HCT116 (cell line): ENCODE data around the gene PRKG1. TPM values are rescaled to one million over a fixed set of nuclear protein-coding genes. Genes with fewer than 3 reads are reported as not detected.

Source experiments
- ATAC-seq: fragments of 200-7000 bp; cut with Tn5 transposase; 2 replicates; pipeline ENCODE4 v1.9.1; 2020; ENCODE audit warnings: mild to moderate bottlenecking, moderate library complexity
- BruUV-seq: library from RNA; stranded (reverse); fragments of 400-500 nt; replicated peaks from 2 replicates; lab custom pipeline; 2021; lab: Mats Ljungman, UMichigan
- CTCF ChIA-PET: fragments of 300-600 bp; sonication (Branson Sonifier 250); formaldehyde crosslinking; loops from one replicate; lab custom pipeline; 2021; ENCODE audit warnings: antibody characterized with exemption; lab: Charles Lee
- POLR2A ChIA-PET: fragments of 300-600, 350-600 bp; sonication (Branson Sonifier 250); formaldehyde crosslinking; loops from one replicate; lab custom pipeline; 2021; ENCODE audit warnings: antibody characterized with exemption; lab: Charles Lee
- RAD21 ChIA-PET, 2 experiments: fragments of 300-600 bp; sonication (Branson Sonifier 250); formaldehyde crosslinking; loops; one replicate each; lab custom pipeline; 2023; ENCODE audit warnings: low total read pairs in 2 of 2; ENCODE audit not compliant: uncharacterized antibody in 2 of 2, unreplicated experiment in 2 of 2, low non-redundant PET in 1 of 2; lab: Charles Lee
- DNase-seq: peaks from one replicate; pipeline ENCODE4 v3.0.0-alpha.2; 2010; ENCODE audit warnings: low read depth, low spot score
- H2AFZ ChIP-seq: fragments of 200-600 bp; shearing (Covaris generic), sonication (generic); 2 replicates; pipeline ENCODE4 v1.6.1; 2017; ENCODE audit warnings: low read depth, mixed run types, mixed read lengths, antibody characterized with exemption, low read length; ENCODE audit not compliant: poor library complexity, severe bottlenecking
- H3K27ac ChIP-seq: 2 replicates; pipeline ENCODE4 v1.5.1; 2012; ENCODE audit warnings: low read depth, low read length
- H3K27me3 ChIP-seq: fragments of 200-600 bp; sonication (generic); 2 replicates; pipeline ENCODE4 v1.6.1; 2016; ENCODE audit warnings: mixed run types, low read length, mixed read lengths; ENCODE audit not compliant: insufficient read depth
- H3K36me3 ChIP-seq, 2 experiments: fragments of 200-500 bp in 1 of 2; fragments of 200-600 bp in 1 of 2; sonication (Bioruptor generic) in 1 of 2; sonication (generic) in 1 of 2; 2 replicates each; pipeline versions ENCODE4 v1.5.1 to v1.6.1; 2014 to 2016; ENCODE audit warnings: low read length in 2 of 2, inconsistent platforms in 1 of 2, mixed read lengths in 1 of 2, mixed run types in 1 of 2; ENCODE audit not compliant: insufficient read depth in 2 of 2, control insufficient read depth in 1 of 2
- H3K4me1 ChIP-seq, 2 experiments: fragments of 200-600 bp in 1 of 2; sonication (generic) in 1 of 2; 2 replicates each; pipeline versions ENCODE4 v1.5.1 to v1.6.1; 2012 to 2017; ENCODE audit warnings: low read length in 2 of 2, inconsistent platforms in 1 of 2, mild to moderate bottlenecking in 1 of 2, mixed read lengths in 1 of 2, mixed run types in 1 of 2, moderate library complexity in 1 of 2; ENCODE audit not compliant: insufficient read depth in 2 of 2, control insufficient read depth in 1 of 2
- H3K4me2 ChIP-seq: fragments of 200-600 bp; sonication (generic); 2 replicates; pipeline ENCODE4 v1.6.1; 2017; ENCODE audit warnings: mixed run types, low read length, mixed read lengths
- H3K4me3 ChIP-seq, 2 experiments: fragments of 200-600 bp in 1 of 2; sonication (generic) in 1 of 2; replicated peaks in 1 of 2; 2 replicates each; pipeline ENCODE4 v1.5.1; 2011 to 2016; ENCODE audit warnings: low read length in 2 of 2, control low read depth in 1 of 2, low read depth in 1 of 2, mild to moderate bottlenecking in 1 of 2, mixed read lengths in 1 of 2, mixed run types in 1 of 2
- H3K79me2 ChIP-seq: fragments of 200-600 bp; sonication (generic); 2 replicates; pipeline ENCODE4 v1.6.1; 2017; ENCODE audit warnings: mild to moderate bottlenecking, mixed run types, low read length, moderate library complexity, mixed read lengths; ENCODE audit not compliant: insufficient read depth
- H3K9ac ChIP-seq: fragments of 200-600 bp; sonication (generic); 2 replicates; pipeline ENCODE4 v1.6.1; 2016; ENCODE audit warnings: low read length, mixed read lengths
- H3K9me2 ChIP-seq: fragments of 200-600 bp; sonication (generic), shearing (Covaris generic); 2 replicates; pipeline ENCODE4 v1.6.1; 2017; ENCODE audit warnings: mixed run types, mild to moderate bottlenecking, moderate library complexity; ENCODE audit not compliant: insufficient read depth
- H3K9me3 ChIP-seq, 2 experiments: fragments of 200-500 bp in 1 of 2; fragments of 200-600 bp in 1 of 2; sonication (Bioruptor generic) in 1 of 2; sonication (generic) in 1 of 2; 2 replicates each; pipeline ENCODE4 v1.6.1; 2014 to 2017; ENCODE audit warnings: low read length in 2 of 2, mixed read lengths in 2 of 2, inconsistent platforms in 1 of 2, low read depth in 1 of 2, mild to moderate bottlenecking in 1 of 2, mixed run types in 1 of 2, moderate library complexity in 1 of 2; ENCODE audit not compliant: control insufficient read depth in 1 of 2, insufficient read depth in 1 of 2
- H4K20me1 ChIP-seq: fragments of 200-600 bp; sonication (generic), shearing (Covaris generic); 2 replicates; pipeline ENCODE4 v1.6.1; 2017; ENCODE audit warnings: mixed run types, mild to moderate bottlenecking, moderate library complexity; ENCODE audit not compliant: insufficient read depth
- CEBPB ChIP-seq: IDR thresholded peaks from 2 replicates; pipeline ENCODE4 v1.6.1; 2012; ENCODE audit warnings: low read depth
- ELF1 ChIP-seq: IDR thresholded peaks from 2 replicates; pipeline ENCODE4 v1.6.1; 2012; ENCODE audit warnings: low read depth, borderline replicate concordance
- POLR2A ChIP-seq: IDR thresholded peaks from 2 replicates; pipeline ENCODE4 v1.7.0; 2011; ENCODE audit warnings: borderline replicate concordance; ENCODE audit not compliant: insufficient read depth, insufficient read length; ENCODE audit errors: extremely low read depth
- POLR2AphosphoS5 ChIP-seq: IDR thresholded peaks from 2 replicates; pipeline ENCODE4 v1.6.1; 2011; ENCODE audit warnings: mild to moderate bottlenecking, low read depth, low read length, moderate library complexity
- SP1 ChIP-seq: IDR thresholded peaks from 2 replicates; pipeline ENCODE4 v1.6.1; 2012; ENCODE audit warnings: low read depth
- intact Hi-C: fragments of 100-400 bp; cut with micrococcal nuclease; formaldehyde crosslinking; loops from 2 replicates; pipeline ENCODE4 v1.10.0; 2022
- total RNA-seq: library from RNA; stranded (reverse); gene quantifications from one replicate; pipeline ENCODE4 v1.2.1, GENCODE V29; 2021; ENCODE audit not compliant: unreplicated experiment
- TF ChIP-seq, protein P1 (sequence below): IDR thresholded peaks from 2 replicates; pipeline ENCODE4 v1.6.1; 2012; ENCODE audit warnings: low read depth
- TF ChIP-seq, protein P2 (sequence below): IDR thresholded peaks from 2 replicates; pipeline ENCODE4 v1.6.1; 2012

The PRKG1 gene
- total RNA-seq, 1 experiment from 2014 or later: 1.4 TPM

DNA sequence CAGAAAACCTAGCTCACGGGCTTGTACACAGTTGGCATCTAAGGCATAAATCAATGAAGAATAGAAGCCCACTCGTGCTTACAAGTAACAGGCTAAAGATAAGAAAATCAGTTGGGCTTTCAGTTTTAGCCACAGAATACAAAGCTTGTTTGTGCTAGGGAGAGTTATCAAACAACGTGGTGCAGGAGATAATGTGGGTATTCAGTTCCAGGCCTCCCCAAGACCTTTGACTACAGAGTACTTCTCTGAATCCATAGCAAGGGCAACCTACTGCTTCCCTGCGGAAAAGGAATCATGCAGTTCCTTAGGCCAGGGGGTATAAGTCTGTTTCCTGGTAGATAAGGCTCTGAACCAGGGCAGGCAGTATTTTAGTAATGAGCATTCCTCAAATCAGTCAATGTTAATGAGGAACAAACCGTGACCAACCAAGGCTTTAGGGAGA is 844.6 kb downstream of the PRKG1 start:
- Histone ChIP-seq H3K4me3 (no peak overlapping the region), H2AFZ (no peak overlapping the region), H3K79me2 (no peaks in the 10 kb centered on the region), H3K36me3 (no peaks in the 10 kb centered on the region), H3K27me3 (peaks cover 12% of the 10 kb centered on the region; the same call in 1 of the 2 replicates), H4K20me1 (no peaks in the 10 kb centered on the region), H3K9ac (no peak overlapping the region), H3K9me3 (no peaks in the 10 kb centered on the region), H3K27ac (no peak overlapping the region), H3K9me2 (no peaks in the 10 kb centered on the region), H3K4me2 (no peak overlapping the region), H3K4me1 (no peaks in the 10 kb centered on the region)
- no peak for DNase-seq
- RAD21 ChIA-PET: interaction anchor here in 1 of 2 experiments (0.7 kb wide), 1 partner anchor 14 kb away, joined by 3 read pairs; no protein-coding TSS in a partner anchor
- ATAC-seq: no peak
- intact Hi-C loops: no loop called here
- CTCF ChIA-PET: no interaction called here
- POLR2A ChIA-PET: no interaction called here
- no peak for TF ChIP-seq ELF1
- TF ChIP-seq SP1: no peak
- TF ChIP-seq, protein P1, sequence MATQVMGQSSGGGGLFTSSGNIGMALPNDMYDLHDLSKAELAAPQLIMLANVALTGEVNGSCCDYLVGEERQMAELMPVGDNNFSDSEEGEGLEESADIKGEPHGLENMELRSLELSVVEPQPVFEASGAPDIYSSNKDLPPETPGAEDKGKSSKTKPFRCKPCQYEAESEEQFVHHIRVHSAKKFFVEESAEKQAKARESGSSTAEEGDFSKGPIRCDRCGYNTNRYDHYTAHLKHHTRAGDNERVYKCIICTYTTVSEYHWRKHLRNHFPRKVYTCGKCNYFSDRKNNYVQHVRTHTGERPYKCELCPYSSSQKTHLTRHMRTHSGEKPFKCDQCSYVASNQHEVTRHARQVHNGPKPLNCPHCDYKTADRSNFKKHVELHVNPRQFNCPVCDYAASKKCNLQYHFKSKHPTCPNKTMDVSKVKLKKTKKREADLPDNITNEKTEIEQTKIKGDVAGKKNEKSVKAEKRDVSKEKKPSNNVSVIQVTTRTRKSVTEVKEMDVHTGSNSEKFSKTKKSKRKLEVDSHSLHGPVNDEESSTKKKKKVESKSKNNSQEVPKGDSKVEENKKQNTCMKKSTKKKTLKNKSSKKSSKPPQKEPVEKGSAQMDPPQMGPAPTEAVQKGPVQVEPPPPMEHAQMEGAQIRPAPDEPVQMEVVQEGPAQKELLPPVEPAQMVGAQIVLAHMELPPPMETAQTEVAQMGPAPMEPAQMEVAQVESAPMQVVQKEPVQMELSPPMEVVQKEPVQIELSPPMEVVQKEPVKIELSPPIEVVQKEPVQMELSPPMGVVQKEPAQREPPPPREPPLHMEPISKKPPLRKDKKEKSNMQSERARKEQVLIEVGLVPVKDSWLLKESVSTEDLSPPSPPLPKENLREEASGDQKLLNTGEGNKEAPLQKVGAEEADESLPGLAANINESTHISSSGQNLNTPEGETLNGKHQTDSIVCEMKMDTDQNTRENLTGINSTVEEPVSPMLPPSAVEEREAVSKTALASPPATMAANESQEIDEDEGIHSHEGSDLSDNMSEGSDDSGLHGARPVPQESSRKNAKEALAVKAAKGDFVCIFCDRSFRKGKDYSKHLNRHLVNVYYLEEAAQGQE: no peak
- TF ChIP-seq, protein P2, sequence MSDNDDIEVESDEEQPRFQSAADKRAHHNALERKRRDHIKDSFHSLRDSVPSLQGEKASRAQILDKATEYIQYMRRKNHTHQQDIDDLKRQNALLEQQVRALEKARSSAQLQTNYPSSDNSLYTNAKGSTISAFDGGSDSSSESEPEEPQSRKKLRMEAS: no peak
- TF ChIP-seq POLR2A: no peak
- no peak for TF ChIP-seq CEBPB
- no peak for TF ChIP-seq POLR2AphosphoS5
- TF ChIP-seq, all 23 proteins: peak for 0
- no TSS peak for BruUV-seq
